Neural progenitor cell (in vitro differentiated cells): ENCODE measurements around the gene GATA2. TPM values are rescaled to one million over a fixed set of nuclear protein-coding genes. Genes with fewer than 3 reads are reported as not detected.
A peak's percentile ranks its signal among the peaks of the same experiment; 100 is the strongest.

Experiments used
- DNase-seq: peaks from one replicate; pipeline ENCODE4 v3.0.0-alpha.2; 2016; ENCODE audit warnings: low spot score
- H2AFZ ChIP-seq: fragments of 200-600 bp; sonication (generic); replicated peaks from 2 replicates; pipeline ENCODE4 v1.6.1; 2016; ENCODE audit warnings: antibody characterized with exemption
- H3F3A ChIP-seq: fragments of 200-600 bp; sonication (generic); 2 replicates; pipeline ENCODE4 v1.6.1; 2016; ENCODE audit warnings: antibody characterized with exemption, low read depth
- H3K27ac ChIP-seq: fragments of 200-600 bp; sonication (generic); 2 replicates; pipeline ENCODE4 v1.5.1; 2016; ENCODE audit warnings: mild to moderate bottlenecking
- H3K27me3 ChIP-seq: fragments of 200-600 bp; sonication (generic); 2 replicates; pipeline ENCODE4 v1.6.1; 2016; ENCODE audit warnings: mild to moderate bottlenecking, moderate library complexity
- H3K36me3 ChIP-seq: fragments of 200-600 bp; sonication (generic); 2 replicates; pipeline ENCODE4 v1.5.1; 2016
- H3K4me1 ChIP-seq: fragments of 200-600 bp; sonication (generic); 2 replicates; pipeline ENCODE4 v1.6.1; 2016; ENCODE audit warnings: mixed run types
- H3K4me2 ChIP-seq: fragments of 200-600 bp; sonication (generic); 2 replicates; pipeline ENCODE4 v1.6.1; 2016
- H3K4me3 ChIP-seq: fragments of 200-600 bp; sonication (generic); 2 replicates; pipeline ENCODE4 v1.5.1; 2016
- H3K79me2 ChIP-seq: fragments of 200-600 bp; sonication (generic); 2 replicates; pipeline ENCODE4 v1.6.1; 2016; ENCODE audit warnings: low read depth
- H3K9ac ChIP-seq: fragments of 200-600 bp; sonication (generic); 2 replicates; pipeline ENCODE4 v1.6.1; 2016
- H3K9me3 ChIP-seq: fragments of 200-600 bp; sonication (generic); 2 replicates; pipeline ENCODE4 v1.5.1; 2016; ENCODE audit warnings: low read depth
- H4K20me1 ChIP-seq: fragments of 200-600 bp; sonication (generic); 2 replicates; pipeline ENCODE4 v1.6.1; 2016; ENCODE audit warnings: low read depth
- H3K27ac Mint-ChIP-seq: 3 replicates; pipeline ENCODE4 v1.8.0; 2021; ENCODE audit warnings: mixed read lengths
- H3K27me3 Mint-ChIP-seq: 2 replicates; pipeline ENCODE4 v1.8.0; 2022; ENCODE audit warnings: low read depth, mild to moderate bottlenecking, inconsistent platforms, moderate library complexity, mixed read lengths; ENCODE audit not compliant: insufficient read depth
- H3K36me3 Mint-ChIP-seq: 3 replicates; pipeline ENCODE4 v1.8.0; 2021; ENCODE audit warnings: mixed read lengths
- H3K4me1 Mint-ChIP-seq: 3 replicates; pipeline ENCODE4 v1.8.0; 2021; ENCODE audit warnings: mixed read lengths
- H3K4me3 Mint-ChIP-seq: 3 replicates; pipeline ENCODE4 v1.8.0; 2021; ENCODE audit warnings: mild to moderate bottlenecking, moderate library complexity, mixed read lengths
- H3K9me3 Mint-ChIP-seq: 3 replicates; pipeline ENCODE4 v1.8.0; 2020; ENCODE audit warnings: mixed read lengths
- CTCF ChIP-seq: fragments of 200-600 bp; sonication (generic); IDR thresholded peaks from 2 replicates; pipeline ENCODE4 v1.5.1; 2017; ENCODE audit warnings: antibody characterized with exemption, mild to moderate bottlenecking
- EZH2 ChIP-seq: fragments of 200-600 bp; sonication (generic); IDR thresholded peaks from 2 replicates; pipeline ENCODE4 v1.6.1; 2017; ENCODE audit warnings: antibody characterized with exemption, mild to moderate bottlenecking, moderate library complexity
- EZH2phosphoT487 ChIP-seq: fragments of 200-600 bp; sonication (generic); IDR thresholded peaks from 2 replicates; pipeline ENCODE4 v1.6.1; 2017; ENCODE audit warnings: antibody characterized with exemption
- total RNA-seq: library from RNA; depleted of rRNA; stranded (reverse); fragments of >200 nt; gene quantifications from 2 replicates; pipeline ENCODE4 v1.2.3, GENCODE V29; 2015; ENCODE audit warnings: low replicate concordance

The GATA2 gene
- total RNA-seq, 1 donor from 2014 or later, result not detected

- Mint-ChIP-seq H3K27me3 (peaks cover 77% of the 10 kb centered on the region), H3K9me3 (peaks cover 2% of the 10 kb centered on the region), H3K27ac (no peak overlapping the region), H3K4me1 (peaks cover 27% of the 10 kb centered on the region), H3K4me3 (peak overlapping the region; percentile 83), H3K36me3 (no peaks in the 10 kb centered on the region)
- H3K4me1 ChIP-seq, result peaks cover 46% of the 10 kb centered on the region
- H3K27me3 ChIP-seq, result peaks cover 100% of the 10 kb centered on the region
- no peak overlapping the region for H3K27ac ChIP-seq
- H3K4me2 ChIP-seq, result peak overlapping the region; percentile 78
- H3K36me3 ChIP-seq, result no peaks in the 10 kb centered on the region
- peak overlapping the region; percentile 42 for H3K4me3 ChIP-seq
- H4K20me1 ChIP-seq, result peaks cover 95% of the 10 kb centered on the region
- H3K9ac ChIP-seq, result no peak overlapping the region
- TF ChIP-seq EZH2phosphoT487 (peak; percentile 64), CTCF (peak; percentile 43), EZH2 (peak; percentile 72)
- peak; percentile 95 for DNase-seq
- no peaks in the 10 kb centered on the region for H3K79me2 ChIP-seq
- H3F3A ChIP-seq, result peaks cover 21% of the 10 kb centered on the region
- no peaks in the 10 kb centered on the region for H3K9me3 ChIP-seq
- peak overlapping the region; percentile 15 for H2AFZ ChIP-seq
These were observed 2.9 kb downstream of the GATA2 start for GRCh38 chr3:128489927-128490649.

GRCh38 chr3:128489674-128489926, 3.4 kb downstream of the GATA2 start:
- no peaks in the 10 kb centered on the region for H3K36me3 ChIP-seq
- H3K27ac ChIP-seq, result no peak overlapping the region
- Mint-ChIP-seq H3K4me1 (peaks cover 30% of the 10 kb centered on the region), H3K4me3 (peak overlapping the region; percentile 83), H3K27me3 (peaks cover 77% of the 10 kb centered on the region), H3K27ac (no peak overlapping the region), H3K9me3 (peaks cover 2% of the 10 kb centered on the region), H3K36me3 (no peaks in the 10 kb centered on the region)
- H3K4me3 ChIP-seq, result peak overlapping the region; percentile 42
- peak overlapping the region; percentile 15 for H2AFZ ChIP-seq
- H3K27me3 ChIP-seq, result peaks cover 100% of the 10 kb centered on the region
- peak overlapping the region; percentile 78 for H3K4me2 ChIP-seq
- H3F3A ChIP-seq, result peaks cover 26% of the 10 kb centered on the region
- H4K20me1 ChIP-seq, result peaks cover 96% of the 10 kb centered on the region
- no peaks in the 10 kb centered on the region for H3K79me2 ChIP-seq
- no peaks in the 10 kb centered on the region for H3K9me3 ChIP-seq
- DNase-seq, result no peak
- no peak overlapping the region for H3K9ac ChIP-seq
- peaks cover 51% of the 10 kb centered on the region for H3K4me1 ChIP-seq
- peak; percentile 64 for TF ChIP-seq EZH2
- TF ChIP-seq EZH2phosphoT487, result peak; percentile 95
- TF ChIP-seq CTCF, result no peak

GRCh38 chr3:128488991-128489673, 3.9 kb downstream of the GATA2 start:
- peak; percentile 61 for DNase-seq
- no peak overlapping the region for H3K27ac ChIP-seq
- H3K79me2 ChIP-seq, result no peaks in the 10 kb centered on the region
- H3K4me3 ChIP-seq, result peak overlapping the region; percentile 42
- peak overlapping the region; percentile 15 for H2AFZ ChIP-seq
- Mint-ChIP-seq H3K4me1 (peaks cover 34% of the 10 kb centered on the region), H3K36me3 (no peaks in the 10 kb centered on the region), H3K4me3 (peak overlapping the region; percentile 64), H3K27me3 (peaks cover 77% of the 10 kb centered on the region), H3K9me3 (peaks cover 2% of the 10 kb centered on the region), H3K27ac (no peak overlapping the region)
- H3K36me3 ChIP-seq, result no peaks in the 10 kb centered on the region
- H4K20me1 ChIP-seq, result peaks cover 96% of the 10 kb centered on the region
- H3K4me2 ChIP-seq, result peak overlapping the region; percentile 78
- peaks cover 31% of the 10 kb centered on the region for H3F3A ChIP-seq
- H3K9ac ChIP-seq, result no peak overlapping the region
- TF ChIP-seq EZH2, result peak; percentile 8
- peak; percentile 62 for TF ChIP-seq EZH2phosphoT487
- no peak for TF ChIP-seq CTCF
- H3K9me3 ChIP-seq, result no peaks in the 10 kb centered on the region
- peaks cover 100% of the 10 kb centered on the region for H3K27me3 ChIP-seq
- peaks cover 55% of the 10 kb centered on the region for H3K4me1 ChIP-seq
